Cardiac fibroblast (primary cell): ENCODE data around the gene FMNL2.

Source experiments
- DNase-seq, 2 donors: peaks; one replicate each; pipeline versions ENCODE4 v3.0.0 to v3.0.0-alpha.2; 2010; ENCODE audit warnings: low read depth in 2 of 2
- H3K4me3 ChIP-seq, 2 donors: replicated peaks in 1 of 2; 1 replicate in 1 of 2; 2 replicates in 1 of 2; pipeline ENCODE4 v1.5.1; 2011; ENCODE audit warnings: low read depth in 2 of 2, low read length in 2 of 2, mild to moderate bottlenecking in 2 of 2, moderate library complexity in 1 of 2
- TF ChIP-seq, protein P1 (sequence below): IDR thresholded peaks from one replicate; pipeline ENCODE4 v1.5.1; 2011; ENCODE audit warnings: low read depth, mild to moderate bottlenecking, low read length, inconsistent platforms

FMNL2 gene

DNA sequence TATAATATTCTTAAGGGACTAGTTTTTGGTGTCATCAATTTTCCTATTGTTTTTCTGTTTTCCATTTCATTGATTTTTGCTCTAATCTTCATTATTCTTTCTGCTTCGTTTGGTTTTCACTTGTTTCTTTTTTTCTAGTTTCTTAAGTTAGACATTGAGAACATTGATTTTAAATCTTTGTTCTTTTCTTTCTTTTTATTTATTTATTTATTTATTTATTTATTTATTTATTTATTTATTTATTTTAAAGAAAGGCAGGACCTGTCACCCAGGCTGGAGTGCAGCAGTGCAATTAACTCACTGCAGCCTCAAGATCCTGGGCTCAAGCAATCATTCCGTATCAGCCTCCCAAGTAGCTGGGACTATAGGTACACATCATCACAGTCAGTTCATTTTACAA is 7.0 kb upstream of the FMNL2 start:
- no peak for DNase-seq
- TF ChIP-seq, protein P1, sequence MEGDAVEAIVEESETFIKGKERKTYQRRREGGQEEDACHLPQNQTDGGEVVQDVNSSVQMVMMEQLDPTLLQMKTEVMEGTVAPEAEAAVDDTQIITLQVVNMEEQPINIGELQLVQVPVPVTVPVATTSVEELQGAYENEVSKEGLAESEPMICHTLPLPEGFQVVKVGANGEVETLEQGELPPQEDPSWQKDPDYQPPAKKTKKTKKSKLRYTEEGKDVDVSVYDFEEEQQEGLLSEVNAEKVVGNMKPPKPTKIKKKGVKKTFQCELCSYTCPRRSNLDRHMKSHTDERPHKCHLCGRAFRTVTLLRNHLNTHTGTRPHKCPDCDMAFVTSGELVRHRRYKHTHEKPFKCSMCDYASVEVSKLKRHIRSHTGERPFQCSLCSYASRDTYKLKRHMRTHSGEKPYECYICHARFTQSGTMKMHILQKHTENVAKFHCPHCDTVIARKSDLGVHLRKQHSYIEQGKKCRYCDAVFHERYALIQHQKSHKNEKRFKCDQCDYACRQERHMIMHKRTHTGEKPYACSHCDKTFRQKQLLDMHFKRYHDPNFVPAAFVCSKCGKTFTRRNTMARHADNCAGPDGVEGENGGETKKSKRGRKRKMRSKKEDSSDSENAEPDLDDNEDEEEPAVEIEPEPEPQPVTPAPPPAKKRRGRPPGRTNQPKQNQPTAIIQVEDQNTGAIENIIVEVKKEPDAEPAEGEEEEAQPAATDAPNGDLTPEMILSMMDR, result no peak
- H3K4me3 ChIP-seq, result no peak overlapping the region

- DNase-seq, result no peak
- no peak overlapping the region for H3K4me3 ChIP-seq
- TF ChIP-seq, protein P1, result no peak
These were observed 4.6 kb upstream of the FMNL2 start for GRCh38 chr2:152330235-152330866.

DNA sequence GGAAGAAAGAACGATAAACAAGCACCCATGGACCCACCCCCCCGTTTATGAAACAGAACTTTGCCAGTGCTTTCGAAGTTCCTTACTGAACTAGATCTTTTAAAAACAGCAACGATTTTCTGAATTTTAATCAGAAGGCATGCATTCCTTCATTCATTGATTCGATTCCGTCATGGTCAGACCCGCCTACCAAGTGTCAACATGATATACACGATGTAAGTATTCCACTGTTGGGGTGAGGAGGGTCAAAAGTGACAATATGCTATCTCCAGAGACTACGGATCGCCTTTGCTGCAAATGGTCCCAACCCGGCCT is 316 bp upstream of the FMNL2 start:
- DNase-seq, result no peak
- peak overlapping the region; percentile 90 to 99 for H3K4me3 ChIP-seq
- TF ChIP-seq, protein P1, result no peak

GRCh38 chr2:152335726-152336118 is 748 bp downstream of the FMNL2 start:
- DNase-seq, result no peak
- TF ChIP-seq, protein P1, result no peak
- peak overlapping the region; percentile 90 to 99 for H3K4me3 ChIP-seq

GRCh38 chr2:152336119-152336853 is 1.3 kb downstream of the FMNL2 start:
- TF ChIP-seq, protein P1, result no peak
- H3K4me3 ChIP-seq, result peak overlapping the region; percentile 90 to 99
- peak; percentile 53 to 55 for DNase-seq

DNA sequence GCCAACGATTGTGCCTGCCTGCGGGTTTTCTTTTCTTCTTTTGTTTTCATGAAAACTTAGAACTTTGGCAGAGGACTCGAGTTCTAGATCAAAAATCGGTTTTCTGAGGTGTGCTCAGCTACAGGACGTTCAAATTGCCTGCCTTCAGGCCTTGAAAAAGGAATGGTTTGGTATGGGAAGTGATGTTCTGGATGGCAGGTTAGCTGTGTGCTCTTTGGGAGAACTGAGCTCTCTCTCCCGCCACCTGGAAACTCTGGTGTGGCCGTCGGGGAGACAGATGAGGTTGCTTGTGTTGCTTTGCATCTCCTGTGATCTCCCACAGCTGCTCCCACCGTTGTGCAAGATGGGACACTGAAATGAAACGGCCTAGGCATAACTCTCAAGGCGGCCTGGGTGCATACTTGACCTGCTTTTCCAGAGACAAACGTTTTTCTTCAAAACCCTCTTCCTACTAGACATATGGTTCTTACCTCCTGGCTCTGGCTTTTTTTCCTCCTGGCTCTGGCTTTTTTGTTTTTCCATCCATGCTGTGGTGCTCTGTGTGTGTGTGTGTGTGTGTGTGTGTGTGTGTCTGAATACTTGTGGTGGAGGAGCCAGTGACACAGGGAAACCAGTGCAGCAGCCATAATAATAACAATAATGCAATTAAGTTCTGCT is 2.0 kb downstream of the FMNL2 start:
- TF ChIP-seq, protein P1, result no peak
- DNase-seq, result peak; percentile 55 to 58
- peak overlapping the region; percentile 90 to 99 for H3K4me3 ChIP-seq
